ENCODE data around the gene PIK3C2G.
"Not testable (repeated sequence)": the region's sequence is repeated elsewhere in the genome, so short reads cannot be mapped to it uniquely, and the experiment has no call there.

PIK3C2G gene

DNA sequence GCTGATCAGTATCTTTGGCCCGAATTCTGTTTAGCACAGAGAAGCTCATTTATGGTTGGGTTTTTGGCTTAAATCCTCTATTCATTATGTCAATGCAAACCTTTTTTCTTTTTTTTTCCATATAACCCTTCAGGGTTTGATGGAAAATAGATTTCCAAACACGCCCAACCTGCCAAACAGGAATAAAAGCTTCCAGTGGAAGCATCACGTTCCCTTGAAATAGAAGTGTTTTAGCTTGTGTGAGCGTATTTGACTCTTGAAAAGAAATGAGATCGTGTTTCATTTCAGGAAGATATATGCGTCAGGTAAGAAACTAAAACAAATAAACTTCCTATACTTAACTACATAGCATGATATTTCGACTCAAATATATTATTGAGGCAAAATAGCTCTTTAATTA, at the start of gene PIK3C2G:
Gene PIK3C2G (plus strand): TSS at position 246 of the 400 bp plus-strand sequence. CDS start 20,564 bp downstream, outside the sequence.
- DNase-seq: no peak

GRCh38 chr12:18217966-18218365, 43.4 kb upstream of the PIK3C2G start:
- no peak for DNase-seq

DNA sequence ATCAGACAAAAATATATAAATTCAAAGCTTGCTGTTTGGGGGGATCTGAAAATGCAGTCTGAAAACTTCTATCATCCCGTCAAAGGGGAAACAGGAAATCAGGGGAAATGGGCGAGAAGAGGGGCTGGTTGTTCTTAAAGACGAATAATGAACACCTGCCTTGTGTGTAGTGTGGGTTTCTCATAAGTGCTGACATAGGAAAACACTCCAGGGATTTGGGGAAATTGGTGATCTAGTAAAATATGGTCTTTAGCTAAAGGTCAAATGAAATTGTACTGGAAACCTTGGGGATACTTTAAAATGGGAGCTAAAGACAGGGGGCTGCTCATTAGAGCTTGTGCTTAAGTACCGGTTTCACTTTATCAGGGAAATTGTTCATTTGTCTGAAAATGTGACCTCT, 39.6 kb upstream of the PIK3C2G start:
- no peak for DNase-seq

DNA sequence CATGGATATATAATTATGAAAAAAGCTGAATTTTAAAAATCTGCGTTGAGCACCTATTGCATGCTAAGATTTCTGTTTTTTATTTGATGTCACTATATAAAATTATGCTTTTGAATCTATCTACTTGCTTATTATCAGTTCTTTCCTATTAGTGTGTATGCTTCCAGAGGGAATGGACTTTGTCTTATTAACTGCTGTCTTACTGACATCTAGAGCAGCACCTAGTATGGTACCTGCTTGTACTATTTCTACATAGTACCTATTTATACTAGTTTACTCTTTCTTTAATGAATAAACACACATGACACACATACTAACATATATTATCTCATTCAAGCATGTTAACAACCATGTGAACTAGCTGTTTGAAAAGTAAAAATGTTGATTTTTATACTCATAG, 38.6 kb upstream of the PIK3C2G start:
- DNase-seq: no peak

GRCh38 chr12:18224745-18225144, 36.6 kb upstream of the PIK3C2G start:
- peak; percentile 7 for DNase-seq

DNA sequence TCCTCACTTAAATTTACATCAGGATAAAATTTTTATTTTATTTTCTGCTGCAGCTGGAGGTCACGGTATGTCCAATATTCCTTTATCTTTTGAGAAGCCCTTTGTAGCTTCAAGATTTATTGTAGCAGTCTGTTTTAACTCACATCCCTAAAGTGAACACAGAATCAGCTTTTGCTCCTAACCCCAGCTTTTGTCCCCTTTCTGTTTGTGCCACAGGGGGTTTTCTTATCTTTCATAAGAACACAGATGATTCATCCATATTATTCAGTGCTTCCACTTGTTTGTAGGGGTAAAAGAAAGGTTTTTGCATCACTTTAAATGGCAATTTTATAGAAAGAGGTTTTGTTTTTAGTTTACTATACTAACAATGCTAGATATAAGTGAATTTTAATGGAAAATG, 21.8 kb upstream of the PIK3C2G start:
- no peak for DNase-seq

- no peak for DNase-seq
Observed at GRCh38 chr12:18242380-18243089, 18.8 kb upstream of the PIK3C2G start.

DNA sequence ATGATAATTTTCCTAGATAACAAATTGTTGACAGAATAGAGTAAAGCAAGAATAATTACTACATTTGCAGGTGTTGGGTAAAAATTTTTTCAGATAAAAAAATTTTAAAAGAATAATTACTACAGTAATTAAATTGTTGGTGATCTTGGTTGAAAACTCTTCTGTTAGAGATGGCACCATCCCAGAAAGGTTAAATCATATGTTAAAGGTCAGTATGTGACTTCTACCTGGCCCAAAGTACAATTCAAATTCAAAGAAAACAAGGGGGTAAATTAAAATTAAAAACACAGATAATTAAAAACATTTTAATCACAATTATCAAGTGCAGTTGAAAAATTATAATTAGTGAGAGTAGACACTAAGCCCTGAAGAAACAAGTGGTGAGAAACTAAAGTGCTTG, 18.1 kb upstream of the PIK3C2G start:
- no peak for DNase-seq

GRCh38 chr12:18246066-18246465, 15.3 kb upstream of the PIK3C2G start:
- no peak for DNase-seq

- DNase-seq: peak; percentile 63
Observed at GRCh38 chr12:18250313-18250916, 10.9 kb upstream of the PIK3C2G start.

DNA sequence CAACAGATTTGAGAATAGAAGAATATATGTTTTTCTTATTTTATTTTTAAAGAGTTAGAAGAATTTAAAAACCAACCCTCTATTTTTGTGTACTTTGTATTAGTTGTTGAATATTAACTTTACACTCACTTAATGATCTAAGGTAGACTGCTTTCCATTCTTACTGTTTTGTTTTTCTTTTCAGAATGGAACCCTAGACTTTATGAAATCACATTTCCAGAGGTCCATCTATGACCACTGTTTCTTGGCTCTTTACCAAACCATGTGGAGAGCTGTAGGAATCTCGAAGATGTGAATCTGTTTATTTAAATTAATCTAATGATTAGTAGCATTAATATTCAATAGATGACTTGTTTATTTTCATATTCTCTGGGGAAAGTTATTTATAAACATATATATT, 7.2 kb upstream of the PIK3C2G start:
- DNase-seq: no peak

DNA sequence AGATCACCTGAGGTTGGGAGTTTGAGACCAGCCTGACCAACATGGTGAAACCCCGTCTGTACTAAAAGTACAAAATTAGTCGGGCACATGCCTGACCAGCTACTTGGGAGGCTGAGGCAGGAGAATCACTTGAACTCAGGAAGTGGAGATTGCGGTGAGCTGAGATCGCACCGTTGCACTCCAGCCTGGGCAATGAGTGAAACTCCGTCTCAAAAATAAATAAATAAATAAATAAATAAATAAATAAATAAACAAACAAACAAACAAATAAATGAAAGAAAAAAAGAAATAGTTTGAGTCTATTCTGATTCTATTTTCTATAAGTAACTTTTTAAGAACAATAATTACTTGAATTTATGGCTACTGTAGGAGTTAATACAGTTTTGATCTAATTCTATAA, 6.3 kb upstream of the PIK3C2G start:
- DNase-seq: not testable (repeated sequence)

- no peak for DNase-seq
Observed at GRCh38 chr12:18257251-18257650, 4.1 kb upstream of the PIK3C2G start.

DNA sequence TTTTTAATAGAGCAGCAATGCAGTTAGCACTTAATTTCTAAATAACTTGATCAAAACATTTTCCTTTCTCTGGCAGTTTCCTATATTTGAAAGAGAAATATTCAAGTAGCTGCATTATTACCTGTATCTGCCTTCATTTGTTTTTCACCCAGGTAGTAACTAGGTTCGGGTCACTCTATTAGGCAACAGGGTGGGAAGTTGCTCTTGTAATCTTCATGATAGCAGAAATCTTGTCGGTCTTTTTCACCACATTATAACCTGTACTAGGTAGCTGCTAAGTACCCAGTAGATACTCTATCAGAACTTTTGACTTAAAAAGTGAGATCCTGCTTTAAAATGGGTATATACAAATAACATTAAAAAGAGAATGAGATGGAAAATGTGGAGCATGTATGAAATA, 2.4 kb upstream of the PIK3C2G start:
- no peak for DNase-seq

GRCh38 chr12:18259906-18260682, 1.2 kb upstream of the PIK3C2G start:
- DNase-seq: no peak

DNA sequence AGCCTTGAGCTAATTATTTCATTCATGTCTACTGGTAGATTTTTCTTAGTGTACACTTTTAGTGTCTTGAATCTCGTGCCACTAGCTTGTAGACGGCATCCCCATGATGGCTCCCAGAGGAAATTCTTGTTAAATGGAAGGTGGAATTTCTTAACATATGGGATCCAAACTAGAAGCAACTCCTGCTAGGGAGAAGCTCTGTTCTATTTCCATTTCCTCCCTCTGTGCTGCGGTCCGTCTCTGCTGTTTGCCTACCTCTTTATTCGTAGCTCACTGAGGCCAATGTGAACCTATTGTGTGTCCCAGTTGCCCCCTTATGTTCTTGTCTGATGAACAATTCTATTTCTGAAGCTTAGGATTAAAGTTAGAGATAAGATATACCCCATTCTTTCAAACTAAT, 588 bp downstream of the PIK3C2G start:
- DNase-seq: no peak

GRCh38 chr12:18262514-18262913, 1.2 kb downstream of the PIK3C2G start:
- no peak for DNase-seq

GRCh38 chr12:18264581-18265075, 3.3 kb downstream of the PIK3C2G start:
- no peak for DNase-seq

- DNase-seq: no peak
Observed at GRCh38 chr12:18267427-18268099, 6.2 kb downstream of the PIK3C2G start.

DNA sequence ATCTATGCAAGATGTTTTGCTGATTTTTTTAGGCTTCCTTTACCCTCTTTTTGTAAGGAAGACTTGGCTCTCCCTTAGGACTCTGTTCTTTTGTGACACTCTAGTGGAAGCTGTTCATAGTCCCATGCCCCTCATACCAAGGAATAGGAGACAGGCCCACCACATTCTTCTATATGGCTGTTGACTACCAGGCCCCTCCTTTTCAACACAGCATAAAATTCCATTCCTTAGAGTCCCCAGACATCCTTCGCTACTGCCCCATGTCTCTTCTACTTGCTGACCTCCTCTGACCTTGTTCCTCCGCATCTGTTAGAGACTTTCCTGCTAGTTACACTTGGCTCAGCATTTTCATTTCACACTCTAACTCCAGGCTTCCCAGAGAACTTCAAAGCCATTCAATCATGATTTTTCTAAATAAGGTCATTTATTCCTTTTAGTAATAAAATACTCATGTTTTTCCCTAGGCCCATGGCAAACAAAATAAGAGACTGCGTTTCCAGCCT, 9.7 kb downstream of the PIK3C2G start:
- DNase-seq: no peak

DNA sequence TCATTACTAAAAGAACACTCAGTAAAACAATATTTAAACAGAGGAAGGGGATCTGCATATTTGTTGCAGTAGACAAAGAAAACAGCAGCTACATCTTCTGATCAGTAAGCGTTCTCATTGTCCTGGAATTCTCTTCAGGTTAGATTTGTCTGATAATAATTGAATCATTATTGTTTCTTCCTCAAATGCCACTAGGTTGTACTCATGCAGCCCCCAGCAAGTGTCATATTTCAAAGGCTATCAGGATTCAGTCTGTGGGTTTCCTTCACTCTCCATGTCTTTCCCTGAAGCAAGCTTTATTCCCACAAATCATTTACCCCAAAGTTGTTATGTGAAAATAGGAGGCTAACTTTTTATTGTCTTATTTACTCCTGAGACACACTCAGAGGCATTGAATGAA, 14.7 kb downstream of the PIK3C2G start:
- no peak for DNase-seq

GRCh38 chr12:18277196-18277595, 15.9 kb downstream of the PIK3C2G start:
- DNase-seq: no peak

GRCh38 chr12:18280728-18281127, 19.4 kb downstream of the PIK3C2G start:
- no peak for DNase-seq
